H9 (cell line): Measurements from ENCODE around the gene OGFR. TPM values are rescaled to one million over a fixed set of nuclear protein-coding genes. Genes with fewer than 3 reads are reported as not detected.

Experiments used
- DNase-seq: peaks from one replicate; pipeline ENCODE4 v3.0.0-alpha.2; 2017
- H2AFZ ChIP-seq: one replicate; pipeline ENCODE4 v1.6.1; 2013; ENCODE audit warnings: mild to moderate bottlenecking, low read length, control low read depth, moderate library complexity
- H2AK5ac ChIP-seq: 2 replicates; pipeline ENCODE4 v1.6.1; 2013; ENCODE audit warnings: low read length, control low read depth, mixed read lengths; ENCODE audit not compliant: insufficient read length
- H2BK120ac ChIP-seq: one replicate; pipeline ENCODE4 v1.6.1; 2013; ENCODE audit warnings: low read depth, mild to moderate bottlenecking, low read length, control low read depth, inconsistent platforms; ENCODE audit not compliant: poor library complexity, severe bottlenecking
- H2BK12ac ChIP-seq: 2 replicates; pipeline ENCODE4 v1.6.1; 2013; ENCODE audit warnings: low read length, control low read depth, mixed read lengths, low read depth; ENCODE audit not compliant: insufficient read length
- H2BK15ac ChIP-seq: 2 replicates; pipeline ENCODE4 v1.6.1; 2013; ENCODE audit warnings: low read depth, low read length, control low read depth
- H2BK20ac ChIP-seq: one replicate; pipeline ENCODE4 v1.6.1; 2013; ENCODE audit warnings: low read depth, mild to moderate bottlenecking, low read length, control low read depth, inconsistent platforms; ENCODE audit not compliant: poor library complexity, severe bottlenecking
- H2BK5ac ChIP-seq: 2 replicates; pipeline ENCODE4 v1.6.1; 2013; ENCODE audit warnings: low read length, control low read depth, mixed read lengths; ENCODE audit not compliant: insufficient read length
- H3K14ac ChIP-seq: 2 replicates; pipeline ENCODE4 v1.6.1; 2013; ENCODE audit warnings: low read length, control low read depth; ENCODE audit not compliant: insufficient read depth
- H3K18ac ChIP-seq: 2 replicates; pipeline ENCODE4 v1.6.1; 2013; ENCODE audit warnings: low read depth, mild to moderate bottlenecking, mixed read lengths, low read length, control low read depth; ENCODE audit not compliant: insufficient read length
- H3K23ac ChIP-seq: 2 replicates; pipeline ENCODE4 v1.6.1; 2013; ENCODE audit warnings: low read length, control low read depth, mixed read lengths, low read depth; ENCODE audit not compliant: insufficient read length
- H3K23me2 ChIP-seq: 2 replicates; pipeline ENCODE4 v1.6.1; 2013; ENCODE audit warnings: low read depth, mild to moderate bottlenecking, mixed read lengths, low read length, control low read depth; ENCODE audit not compliant: insufficient read length, poor library complexity, severe bottlenecking
- H3K27ac ChIP-seq: 2 replicates; pipeline ENCODE4 v1.5.1; 2013; ENCODE audit warnings: low read length, control low read depth, mixed read lengths, low read depth; ENCODE audit not compliant: insufficient read length
- H3K27me3 ChIP-seq: 2 replicates; pipeline ENCODE4 v1.6.1; 2013; ENCODE audit warnings: low read length, control low read depth, inconsistent platforms; ENCODE audit not compliant: insufficient read depth
- H3K4ac ChIP-seq: 2 replicates; pipeline ENCODE4 v1.6.1; 2013; ENCODE audit warnings: low read depth, mild to moderate bottlenecking, control low read depth, inconsistent platforms, low read length, moderate library complexity
- H3K4me1 ChIP-seq: 2 replicates; pipeline ENCODE4 v1.6.1; 2013; ENCODE audit warnings: low read length, control low read depth, inconsistent platforms; ENCODE audit not compliant: insufficient read depth
- H3K4me2 ChIP-seq: 2 replicates; pipeline ENCODE4 v1.6.1; 2013; ENCODE audit warnings: low read length, control low read depth, mixed read lengths; ENCODE audit not compliant: insufficient read length, insufficient read depth
- H3K56ac ChIP-seq: 2 replicates; pipeline ENCODE4 v1.6.1; 2013; ENCODE audit warnings: low read depth, mild to moderate bottlenecking, mixed read lengths, low read length, control low read depth; ENCODE audit not compliant: insufficient read length
- H3K79me1 ChIP-seq: 2 replicates; pipeline ENCODE4 v1.6.1; 2013; ENCODE audit warnings: low read depth, mild to moderate bottlenecking, moderate library complexity, low read length, control low read depth, inconsistent platforms; ENCODE audit not compliant: insufficient read depth, poor library complexity, severe bottlenecking
- H3K79me2 ChIP-seq: 2 replicates; pipeline ENCODE4 v1.6.1; 2013; ENCODE audit warnings: low read length, control low read depth, inconsistent platforms; ENCODE audit not compliant: insufficient read depth
- H3K9ac ChIP-seq: 2 replicates; pipeline ENCODE4 v1.6.1; 2013; ENCODE audit warnings: low read length, control low read depth, mixed read lengths; ENCODE audit not compliant: insufficient read length; ENCODE audit errors: extremely low read depth
- H3K9me3 ChIP-seq: one replicate; pipeline ENCODE4 v1.6.1; 2013; ENCODE audit warnings: low read depth, low read length, inconsistent platforms; ENCODE audit not compliant: control insufficient read depth
- H3T11ph ChIP-seq: one replicate; pipeline ENCODE4 v1.6.1; 2013; ENCODE audit warnings: mild to moderate bottlenecking, low read length, control low read depth, inconsistent platforms
- H4K20me1 ChIP-seq: one replicate; pipeline ENCODE4 v1.6.1; 2013; ENCODE audit not compliant: control insufficient read depth, insufficient read length, insufficient read depth
- H4K5ac ChIP-seq: 2 replicates; pipeline ENCODE4 v1.6.1; 2013; ENCODE audit warnings: low read depth, mild to moderate bottlenecking, mixed read lengths, low read length, control low read depth; ENCODE audit not compliant: insufficient read length
- H4K8ac ChIP-seq: replicated peaks from 2 replicates; pipeline ENCODE4 v1.6.1; 2013; ENCODE audit warnings: low read length, control low read depth, mixed read lengths, low read depth; ENCODE audit not compliant: insufficient read length
- H4K91ac ChIP-seq: 2 replicates; pipeline ENCODE4 v1.6.1; 2013; ENCODE audit warnings: low read depth, mild to moderate bottlenecking, moderate library complexity, mixed read lengths, low read length, control low read depth; ENCODE audit not compliant: insufficient read length
- H3K27ac Mint-ChIP-seq, 3 experiments: 2 replicates in 2 of 3; 3 replicates in 1 of 3; pipeline ENCODE4 v1.8.0; 2020 to 2021; ENCODE audit warnings: mixed read lengths in 3 of 3, mild to moderate bottlenecking in 1 of 3, moderate library complexity in 1 of 3
- H3K27me3 Mint-ChIP-seq: 2 replicates; pipeline ENCODE4 v1.8.0; 2021; ENCODE audit warnings: low read depth, mild to moderate bottlenecking, moderate library complexity, mixed read lengths
- H3K36me3 Mint-ChIP-seq, 3 experiments: 2 replicates in 2 of 3; 3 replicates in 1 of 3; pipeline ENCODE4 v1.8.0; 2020 to 2021; ENCODE audit warnings: low read depth in 3 of 3, mixed read lengths in 3 of 3; ENCODE audit not compliant: insufficient read depth in 1 of 3
- H3K4me1 Mint-ChIP-seq, 2 experiments: 2 replicates each; pipeline ENCODE4 v1.8.0; 2020; ENCODE audit warnings: mixed read lengths in 2 of 2
- H3K4me3 Mint-ChIP-seq, 2 experiments: 2 replicates in 1 of 2; 3 replicates in 1 of 2; pipeline ENCODE4 v1.8.0; 2020 to 2021; ENCODE audit warnings: mild to moderate bottlenecking in 2 of 2, mixed read lengths in 2 of 2, moderate library complexity in 1 of 2
- H3K9me3 Mint-ChIP-seq, 2 experiments: 2 replicates in 1 of 2; 3 replicates in 1 of 2; pipeline ENCODE4 v1.8.0; 2020; ENCODE audit warnings: mild to moderate bottlenecking in 2 of 2, mixed read lengths in 2 of 2, moderate library complexity in 1 of 2
- WGBS: extraction: QIAGEN DNeasy Blood & Tissue Kit; methylation state at CpG from one replicate; pipeline ENCODE4 v1.1.7; 2013; ENCODE audit warnings: missing lambda C conversion rate, low lambda C conversion rate, mixed read lengths; ENCODE audit not compliant: insufficient read length; ENCODE audit errors: extremely low coverage; 5-methylcytosine and 5-hydroxymethylcytosine counted together
- total RNA-seq: library from RNA; stranded (reverse); gene quantifications from 2 replicates; pipeline ENCODE4 v1.2.1, GENCODE V29; 2021
- TF ChIP-seq, protein P1 (sequence below): fragments of 200-600 bp; sonication (generic); conservative IDR thresholded peaks from 3 replicates; pipeline ENCODE4 v1.8.0; 2021; ENCODE audit warnings: antibody characterized with exemption, mild to moderate bottlenecking

The OGFR gene
- total RNA-seq, 1 experiment from 2014 or later = 33.1 TPM

DNA sequence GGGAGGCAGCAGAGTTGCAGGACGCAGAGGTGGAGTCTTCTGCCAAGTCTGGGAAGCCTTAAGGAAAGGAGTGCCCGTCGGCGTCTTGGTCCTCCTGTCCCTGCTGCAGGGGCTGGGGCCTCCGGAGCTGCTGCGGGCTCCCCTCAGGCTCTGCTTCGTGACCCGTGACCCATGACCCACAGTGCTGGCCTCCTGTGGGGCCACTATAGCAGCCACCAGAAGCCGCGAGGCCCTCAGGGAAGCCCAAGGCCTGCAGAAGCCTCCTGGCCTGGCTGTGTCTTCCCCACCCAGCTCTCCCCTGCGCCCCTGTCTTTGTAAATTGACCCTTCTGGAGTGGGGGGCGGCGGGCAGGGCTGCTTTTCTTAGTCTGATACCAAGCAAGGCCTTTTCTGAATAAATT is 9.0 kb downstream of the OGFR start:
- Histone ChIP-seq H3K18ac (no peak overlapping the region), H3K9me3 (no peaks in the 10 kb centered on the region), H4K91ac (no peak overlapping the region), H3K4me2 (no peak overlapping the region), H4K20me1 (no peaks in the 10 kb centered on the region), H2AK5ac (no peak overlapping the region), H3K4me1 (no peaks in the 10 kb centered on the region), H3K4ac (no peak overlapping the region), H3K79me2 (no peaks in the 10 kb centered on the region), H4K8ac (no peak overlapping the region), H3K27ac (no peak overlapping the region), H2BK5ac (no peak overlapping the region), H4K5ac (no peak overlapping the region), H3K14ac (no peak overlapping the region), H3K23me2 (peaks cover 16% of the 10 kb centered on the region), H2BK15ac (no peak overlapping the region), H3K23ac (no peak overlapping the region), H3K27me3 (no peaks in the 10 kb centered on the region), H2BK12ac (no peak overlapping the region), H2AFZ (no peak overlapping the region), H3K9ac (no peak overlapping the region), H2BK20ac (no peak overlapping the region), H3K56ac (no peak overlapping the region), H3K79me1 (no peaks in the 10 kb centered on the region), H2BK120ac (no peak overlapping the region), H3T11ph (no peak overlapping the region)
- no peak overlapping the region for H3K4me3 Mint-ChIP-seq
- peaks cover 0 to 27% (median 23%) of the 10 kb centered on the region in 3 experiments; a peak in 5 of 7 replicates for H3K36me3 Mint-ChIP-seq
- no peak overlapping the region for H3K27ac Mint-ChIP-seq
- no peak for DNase-seq
- no peaks in the 10 kb centered on the region for H3K9me3 Mint-ChIP-seq
- peaks cover 5% of the 10 kb centered on the region for H3K27me3 Mint-ChIP-seq
- no CpG with 5 or more reads among the region's 13 CpGs for WGBS
- TF ChIP-seq, protein P1, sequence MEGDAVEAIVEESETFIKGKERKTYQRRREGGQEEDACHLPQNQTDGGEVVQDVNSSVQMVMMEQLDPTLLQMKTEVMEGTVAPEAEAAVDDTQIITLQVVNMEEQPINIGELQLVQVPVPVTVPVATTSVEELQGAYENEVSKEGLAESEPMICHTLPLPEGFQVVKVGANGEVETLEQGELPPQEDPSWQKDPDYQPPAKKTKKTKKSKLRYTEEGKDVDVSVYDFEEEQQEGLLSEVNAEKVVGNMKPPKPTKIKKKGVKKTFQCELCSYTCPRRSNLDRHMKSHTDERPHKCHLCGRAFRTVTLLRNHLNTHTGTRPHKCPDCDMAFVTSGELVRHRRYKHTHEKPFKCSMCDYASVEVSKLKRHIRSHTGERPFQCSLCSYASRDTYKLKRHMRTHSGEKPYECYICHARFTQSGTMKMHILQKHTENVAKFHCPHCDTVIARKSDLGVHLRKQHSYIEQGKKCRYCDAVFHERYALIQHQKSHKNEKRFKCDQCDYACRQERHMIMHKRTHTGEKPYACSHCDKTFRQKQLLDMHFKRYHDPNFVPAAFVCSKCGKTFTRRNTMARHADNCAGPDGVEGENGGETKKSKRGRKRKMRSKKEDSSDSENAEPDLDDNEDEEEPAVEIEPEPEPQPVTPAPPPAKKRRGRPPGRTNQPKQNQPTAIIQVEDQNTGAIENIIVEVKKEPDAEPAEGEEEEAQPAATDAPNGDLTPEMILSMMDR = no peak
- peaks cover 12 to 14% of the 10 kb centered on the region in 2 experiments for H3K4me1 Mint-ChIP-seq
